Adrenal gland (tissue), 12 donors: Measurements from ENCODE around the gene FOXO4. TPM values are rescaled to one million over a fixed set of nuclear protein-coding genes. Genes with fewer than 3 reads are reported as not detected.
A peak's percentile ranks its signal among the peaks of the same experiment; 100 is the strongest.

Source experiments
- DNase-seq, 7 donors: peaks; one replicate each; pipeline ENCODE4 v3.0.0-alpha.2; 2019 to 2020
- H3K27ac ChIP-seq, 5 donors: fragments of 200-600 bp; sonication (generic) in 4 of 5; 1 replicate in 3 of 5; 2 replicates in 2 of 5; pipeline versions ENCODE4 v1.5.1 to v1.8.0; 2016 to 2020; ENCODE audit warnings: mild to moderate bottlenecking in 1 of 5
- H3K27me3 ChIP-seq: fragments of 200-600 bp; 2 replicates; pipeline ENCODE4 v1.8.0; 2021
- H3K36me3 ChIP-seq, 2 donors: fragments of 200-600 bp; replicated peaks in 1 of 2; 1 replicate in 1 of 2; 2 replicates in 1 of 2; pipeline versions ENCODE4 v1.5.1 to v1.8.0; 2018 to 2022
- H3K4me1 ChIP-seq, 2 donors: fragments of 200-600 bp; replicated peaks in 1 of 2; 1 replicate in 1 of 2; 2 replicates in 1 of 2; pipeline versions ENCODE4 v1.5.1 to v1.8.0; 2018 to 2021
- H3K4me3 ChIP-seq, 4 donors: fragments of 200-600 bp; sonication (generic) in 3 of 4; one replicate each; pipeline ENCODE4 v1.5.1; 2016 to 2018
- H3K9me3 ChIP-seq, 3 donors: fragments of 200-600 bp; sonication (generic) in 1 of 3; replicated peaks in 1 of 3; 1 replicate in 2 of 3; 2 replicates in 1 of 3; pipeline versions ENCODE4 v1.5.1 to v1.8.0; 2016 to 2021
- CTCF ChIP-seq, 6 experiments: fragments of 450-650 bp in 4 of 6; fragments of 200-600 bp in 2 of 6; sonication (generic) in 1 of 6; IDR thresholded peaks; 1 replicate in 5 of 6; 2 replicates in 1 of 6; pipeline versions ENCODE4 v1.5.1 to v1.8.0; 2016 to 2021; ENCODE audit warnings: antibody characterized with exemption in 6 of 6, mild to moderate bottlenecking in 2 of 6, moderate library complexity in 1 of 6
- POLR2A ChIP-seq, 2 donors: fragments of 450-650 bp; IDR thresholded peaks; one replicate each; pipeline ENCODE4 v1.6.1; 2017; ENCODE audit warnings: antibody characterized with exemption in 2 of 2, mild to moderate bottlenecking in 2 of 2, moderate library complexity in 1 of 2
- WGBS, 4 donors: extraction: QIAGEN DNeasy Blood & Tissue Kit in 2 of 4; methylation state at CpG; one replicate each; pipeline versions ENCODE4 v1.1.5 to v1.1.7; 2013 to 2017; 5-methylcytosine and 5-hydroxymethylcytosine counted together
- intact Hi-C, 2 donors: fragments of 100-400 bp; cut with DNase I; formaldehyde crosslinking; loops; one replicate each; pipeline versions ENCODE4 v1.14.1 to v1.15.0; 2022 to 2023
- polyA plus RNA-seq, 3 donors: library from polyadenylated mRNA; stranded (reverse); fragments of 200-250 nt in 2 of 3; fragments of 350-450 nt in 1 of 3; fragmentation: Illumina TruSeq in 1 of 3; extraction: RNeasy Lipid Tissue Mini Kit (QIAGEN cat#74804) in 1 of 3; gene quantifications; one replicate each; pipeline ENCODE4 v1.2.3, GENCODE V29; 2013 to 2014
- total RNA-seq, 9 donors: library from RNA; depleted of rRNA in 4 of 9; stranded (reverse); fragments of >200 nt in 4 of 9; fragments of 120-200 nt in 1 of 9; fragmentation: NEBNext Ultra II Directional in 1 of 9; extraction: Animal tissue kit (Norgen Biotek cat#: 25700) in 1 of 9; gene quantifications; one replicate each; pipeline versions ENCODE4 v1.1.0 to v1.2.4, GENCODE V29; 2013 to 2023
- donor health status: healthy with polysubstance abuse.
- donor health status: Bipolar disorder and iron deficiency.
- donor health status: DM: yes; HTN: yes; CAD: no.
- donor health status: DM: no; HTN: no; CAD: no.
- donor health status: DM: no; HTN: no; CAD: no.
- donor health status: DM: yes; HTN: yes; CAD: no.

FOXO4 gene
- total and polyA plus RNA-seq, 12 donors: 14.3 to 191 (median 77.6) TPM

GRCh38 chrX:71103110-71103983 lies 7.7 kb downstream of the FOXO4 start:
- 32 to 47% (median 38%) methylated on average over 6 to 10 of the region's 10 CpGs for WGBS, 4 donors
- Histone ChIP-seq H3K27me3 (no peaks in the 10 kb centered on the region), H3K4me3 (no peak overlapping the region), H3K9me3 (no peaks in the 10 kb centered on the region), H3K36me3 (no peaks in the 10 kb centered on the region), H3K27ac (peak overlapping the region in 2 of 5 donors; percentile 41 to 65), H3K4me1 (peaks cover 0 to 10% of the 10 kb centered on the region in 2 donors)
- intact Hi-C loops: no loop called here
- TF ChIP-seq POLR2A (IDR thresholded peaks at IDR 0.05) (no peak), CTCF (IDR thresholded peaks at IDR 0.05) (no peak)
- DNase-seq: peak in 3 of 7 donors; percentile 15 to 24 (median 23)

GRCh38 chrX:71105628-71106027 lies 10.0 kb downstream of the FOXO4 start:
- 68 to 100% (median 87%) methylated on average over 2 to 3 of the region's 3 CpGs for WGBS, 4 donors
- peaks cover 0 to 8% of the 10 kb centered on the region in 2 donors for H3K4me1 ChIP-seq
- intact Hi-C loops: no loop called here
- H3K4me3 ChIP-seq: no peak overlapping the region
- TF ChIP-seq POLR2A (IDR thresholded peaks at IDR 0.05) (no peak), CTCF (IDR thresholded peaks at IDR 0.05) (no peak)
- no peaks in the 10 kb centered on the region for H3K36me3 ChIP-seq
- no peaks in the 10 kb centered on the region for H3K27me3 ChIP-seq
- H3K9me3 ChIP-seq: no peaks in the 10 kb centered on the region
- no peak overlapping the region for H3K27ac ChIP-seq
- DNase-seq: no peak

GRCh38 chrX:71106427-71106826 lies 10.8 kb downstream of the FOXO4 start, which contains the start of gene CXorf65:
Gene CXorf65 (minus strand): TSS chrX:71106740. CDS start chrX:71106556, 184 bp downstream.
- Histone ChIP-seq H3K9me3 (no peaks in the 10 kb centered on the region), H3K27me3 (no peaks in the 10 kb centered on the region), H3K4me3 (no peak within 1 kb of the TSS), H3K36me3 (no peaks in the 10 kb centered on the region), H3K27ac (no peak within 1 kb of the TSS), H3K4me1 (peaks cover 0 to 8% of the 10 kb centered on the region in 2 donors)
- 63 to 90% (median 79%) methylated on average over 1 of the region's 1 CpG for WGBS, 4 donors
- no peak for TF ChIP-seq CTCF (IDR thresholded peaks at IDR 0.05)
- no peak for TF ChIP-seq POLR2A (IDR thresholded peaks at IDR 0.05)
- DNase-seq: no peak
- intact Hi-C loops: no loop called here

GRCh38 chrX:71107245-71107644 lies 11.6 kb downstream of the FOXO4 start:
- no peak for DNase-seq
- H3K9me3 ChIP-seq: no peaks in the 10 kb centered on the region
- no peak overlapping the region for H3K4me3 ChIP-seq
- intact Hi-C loops: no loop called here
- H3K27ac ChIP-seq: no peak overlapping the region
- no peaks in the 10 kb centered on the region for H3K27me3 ChIP-seq
- H3K36me3 ChIP-seq: no peaks in the 10 kb centered on the region
- TF ChIP-seq CTCF (IDR thresholded peaks at IDR 0.05) (no peak), POLR2A (IDR thresholded peaks at IDR 0.05) (no peak)
- 62 to 81% (median 74%) methylated on average over 4 of the region's 4 CpGs for WGBS, 4 donors
- peaks cover 0 to 8% of the 10 kb centered on the region in 2 donors for H3K4me1 ChIP-seq
